Glomerular endothelial cell (primary cell): ENCODE data around the gene RFC4. TPM values are rescaled to one million over a fixed set of nuclear protein-coding genes. Genes with fewer than 3 reads are reported as not detected.
A peak's percentile ranks its signal among the peaks of the same experiment; 100 is the strongest.

ENCODE experiments used
- DNase-seq: peaks from one replicate; pipeline ENCODE4 v3.0.0-alpha.2; 2011; ENCODE audit warnings: low read depth, low spot score; ENCODE audit errors: extremely low read depth
- total RNA-seq: library from RNA; depleted of rRNA; stranded (reverse); fragments of >200 nt; gene quantifications from 2 replicates; pipeline ENCODE4 v1.2.3, GENCODE V29; 2015

RFC4 gene
- total RNA-seq, 1 donor from 2014 or later = 15.4 TPM

DNA sequence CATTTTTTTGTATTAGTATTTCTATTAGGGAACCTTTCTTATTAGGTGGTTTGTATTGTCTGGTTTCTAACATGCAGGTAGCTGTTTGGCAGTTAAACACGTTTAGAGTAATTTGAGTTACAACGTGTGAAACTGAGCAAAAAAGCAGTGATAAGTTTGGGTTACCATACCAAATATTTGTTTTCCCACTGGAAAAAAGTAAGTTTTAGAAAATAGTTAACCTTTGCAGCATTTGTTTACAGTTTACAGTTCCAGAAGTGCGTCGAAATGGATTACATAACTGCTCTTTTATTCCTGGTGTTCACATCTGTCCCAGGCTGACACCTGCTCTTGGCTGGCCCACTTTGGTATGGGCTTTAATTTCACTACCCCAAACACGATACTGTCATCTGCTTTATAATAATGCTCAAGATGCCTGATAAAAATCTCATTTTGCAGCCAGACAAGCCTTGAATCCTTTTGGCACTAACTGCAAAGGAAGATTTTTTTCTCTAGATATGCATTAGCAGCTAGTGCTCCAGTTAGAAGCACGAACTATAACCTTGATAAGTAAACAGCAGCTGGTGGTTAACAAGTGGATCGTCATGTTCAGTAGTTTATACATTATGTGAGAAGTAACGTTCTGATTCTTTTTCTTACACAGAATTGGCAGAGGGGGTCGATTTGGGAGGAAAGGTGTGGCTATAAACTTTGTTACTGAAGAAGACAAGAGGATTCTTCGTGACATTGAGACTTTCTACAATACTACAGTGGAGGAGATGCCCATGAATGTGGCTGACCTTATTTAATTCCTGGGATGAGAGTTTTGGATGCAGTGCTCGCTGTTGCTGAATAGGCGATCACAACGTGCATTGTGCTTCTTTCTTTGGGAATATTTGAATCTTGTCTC is 17.6 kb downstream of the RFC4 start:
- DNase-seq = no peak

DNA sequence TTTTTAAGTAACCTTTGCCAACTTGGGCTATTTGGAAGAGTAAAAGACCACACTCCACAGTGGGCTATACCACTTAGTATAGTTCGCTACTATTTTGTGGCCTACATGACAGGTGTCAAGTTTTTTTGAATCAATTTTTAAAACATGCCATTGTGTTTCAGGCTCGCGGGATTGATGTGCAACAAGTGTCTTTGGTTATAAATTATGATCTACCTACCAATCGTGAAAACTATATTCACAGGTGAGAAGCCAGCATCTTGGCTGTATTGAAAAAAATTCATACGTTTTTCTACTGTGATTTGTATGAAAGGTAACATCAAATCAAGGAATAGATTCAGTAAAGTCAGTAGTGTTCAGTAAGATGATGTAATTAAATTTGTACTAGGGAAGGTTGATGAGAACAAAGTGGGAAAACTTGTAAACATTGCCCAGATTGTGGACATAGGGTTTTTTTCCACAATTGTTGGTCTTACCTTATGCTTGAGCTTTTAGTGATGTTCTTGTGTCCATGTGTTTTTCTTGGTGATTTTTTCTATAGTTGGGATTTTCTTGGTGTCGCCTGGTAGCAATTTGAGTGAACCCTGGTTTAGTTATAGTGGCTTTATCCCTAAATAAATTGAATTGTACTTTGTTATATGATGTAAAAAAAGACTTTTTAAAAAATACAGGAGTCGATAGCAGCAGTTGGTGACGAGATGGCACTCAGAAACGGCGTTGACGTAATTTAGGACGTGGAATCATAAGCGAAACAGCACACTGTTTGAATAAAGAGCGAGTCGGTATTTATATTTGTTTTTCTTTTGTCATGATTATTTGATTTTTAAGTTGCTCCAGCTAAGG is 18.4 kb downstream of the RFC4 start:
- no peak for DNase-seq

DNA sequence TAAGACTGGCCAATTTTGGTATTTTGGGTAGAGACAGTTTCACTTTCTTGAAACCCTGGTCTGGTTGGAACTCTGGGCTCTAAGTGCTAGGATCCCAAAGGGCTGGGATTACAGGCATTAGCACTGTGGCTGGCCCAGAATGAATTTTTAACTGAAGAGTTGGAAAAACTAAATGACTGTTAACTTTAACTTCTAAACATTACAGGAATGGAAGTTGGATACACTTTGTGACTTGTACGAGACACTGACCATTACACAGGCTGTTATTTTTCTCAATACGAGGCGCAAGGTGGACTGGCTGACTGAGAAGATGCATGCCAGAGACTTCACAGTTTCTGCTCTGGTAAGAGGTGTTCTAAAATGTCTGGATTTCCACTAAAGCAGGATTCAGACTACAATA is 19.4 kb downstream of the RFC4 start:
- no peak for DNase-seq

DNA sequence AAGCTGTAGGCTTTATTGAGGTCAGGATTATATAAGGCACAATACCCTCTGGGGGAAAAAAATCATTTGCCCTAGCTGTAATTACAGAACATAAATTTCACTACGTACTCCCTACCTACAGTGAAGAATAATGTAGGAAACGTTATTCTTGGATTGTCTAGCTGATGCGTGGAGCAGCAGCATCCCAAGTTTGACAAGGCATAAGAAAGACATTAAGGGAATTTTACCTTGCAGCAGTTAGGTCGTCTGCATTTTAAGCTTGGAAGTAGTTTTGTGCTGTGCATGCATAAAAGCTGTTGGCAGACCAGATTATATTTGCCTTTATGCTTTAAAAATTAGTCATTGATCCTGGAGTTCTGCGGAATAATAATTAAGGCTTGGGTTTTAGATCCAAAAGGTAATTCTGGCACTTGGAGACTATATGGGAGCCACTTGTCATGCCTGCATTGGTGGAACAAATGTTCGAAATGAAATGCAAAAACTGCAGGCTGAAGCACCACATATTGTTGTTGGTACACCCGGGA is 20.7 kb downstream of the RFC4 start:
- no peak for DNase-seq

DNA sequence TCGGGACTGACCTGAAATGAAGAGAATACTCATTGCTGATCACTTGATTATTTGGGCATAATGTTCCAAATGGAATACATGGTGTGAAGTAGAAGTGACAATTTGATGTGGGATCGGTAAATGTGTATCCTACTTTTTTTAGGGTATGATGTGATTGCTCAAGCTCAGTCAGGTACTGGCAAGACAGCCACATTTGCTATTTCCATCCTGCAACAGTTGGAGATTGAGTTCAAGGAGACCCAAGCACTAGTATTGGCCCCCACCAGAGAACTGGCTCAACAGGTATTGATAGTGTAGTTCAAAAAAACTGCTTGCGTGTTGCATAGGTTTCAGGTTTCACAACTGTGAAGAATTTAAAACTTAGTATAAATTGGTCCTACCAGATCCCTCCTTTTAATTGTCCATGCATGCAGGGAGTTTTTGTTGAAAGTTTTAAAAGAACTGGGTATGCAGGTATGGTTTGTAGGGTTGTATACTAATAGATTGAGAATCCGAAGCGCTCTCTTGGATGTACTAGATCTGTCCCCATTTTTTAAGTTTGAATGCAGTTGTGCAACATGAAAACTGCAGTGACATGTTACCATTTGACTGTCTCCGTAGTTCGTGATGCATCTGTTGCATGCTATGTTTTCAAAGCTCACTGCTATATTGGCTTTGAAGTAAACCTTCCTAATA is 21.3 kb downstream of the RFC4 start:
- no peak for DNase-seq

DNA sequence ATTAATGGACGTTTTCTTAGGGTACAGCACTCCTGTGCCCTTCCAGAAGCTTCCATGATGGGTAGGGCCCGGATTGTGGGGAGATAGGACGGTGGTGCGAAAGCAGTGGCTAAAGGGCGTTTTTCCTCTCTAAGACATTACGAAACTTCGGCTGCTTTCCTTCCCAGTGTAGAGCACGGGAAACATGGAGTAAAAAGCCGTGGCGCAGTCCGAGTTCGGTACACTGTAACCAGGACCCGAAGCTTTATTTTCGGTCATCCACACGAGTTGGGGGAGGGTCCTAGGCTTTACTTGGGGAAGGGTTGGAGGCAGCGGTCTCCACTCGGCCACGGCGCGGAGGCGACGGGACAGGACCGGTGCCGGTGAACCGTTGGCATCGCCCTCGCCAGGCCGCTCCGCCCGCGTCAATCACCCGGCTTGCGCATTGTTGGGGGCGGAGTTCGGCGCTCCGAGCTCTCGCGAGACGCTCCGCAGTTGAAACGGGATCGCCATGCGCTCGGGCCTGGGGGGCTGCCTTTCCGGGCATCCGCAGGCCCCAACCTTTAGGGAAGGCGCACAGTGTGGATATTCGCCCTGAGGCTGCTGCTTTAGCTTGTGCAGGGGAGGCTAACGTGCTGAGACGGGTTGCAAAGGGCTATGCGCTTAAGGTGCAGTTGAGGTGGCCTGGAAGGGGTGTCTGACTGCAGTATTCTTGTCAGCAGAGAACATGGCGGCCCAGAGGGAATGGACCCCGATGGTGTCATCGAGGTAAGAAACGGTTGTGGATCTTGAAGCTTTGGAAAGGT is 22.4 kb downstream of the RFC4 start:
- DNase-seq = no peak

DNA sequence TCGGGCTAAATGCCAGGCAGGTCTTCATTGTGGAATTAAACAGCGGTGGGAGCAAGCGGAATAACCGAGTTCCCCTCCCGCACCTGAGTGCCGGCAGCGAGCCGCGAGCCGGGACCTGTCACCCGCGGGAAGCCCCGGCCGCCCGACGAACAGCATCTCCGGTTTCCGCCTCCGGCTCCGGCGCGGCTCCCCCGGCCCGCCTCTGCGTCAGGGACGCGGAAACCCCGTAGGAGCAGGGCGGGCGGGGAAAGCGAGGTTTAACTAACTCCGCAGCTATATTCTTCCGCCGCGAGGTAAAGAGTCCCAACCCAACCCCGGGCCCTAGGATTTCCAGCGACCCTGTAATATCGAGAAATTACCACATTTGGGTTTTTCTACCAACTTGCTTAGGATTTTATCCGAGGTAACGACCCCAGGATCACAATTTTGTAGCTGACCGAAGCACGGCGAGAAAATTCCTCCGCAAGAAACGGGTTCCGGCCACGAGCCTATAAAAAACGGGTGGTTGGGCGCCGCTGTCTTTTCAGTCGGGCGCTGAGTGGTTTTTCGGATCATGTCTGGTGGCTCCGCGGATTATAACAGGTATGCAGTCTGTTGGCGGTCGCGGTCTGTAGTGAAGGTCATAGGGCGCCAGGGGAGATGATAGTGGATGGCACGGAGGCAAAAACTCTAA is 23.1 kb downstream of the RFC4 start, which contains the start of gene EIF4A2:
EIF4A2 (plus strand) TSS at position 520 of the 673 bp plus-strand sequence; CDS start at position 554, 34 bp downstream.
- peak; percentile 75 for DNase-seq

DNA sequence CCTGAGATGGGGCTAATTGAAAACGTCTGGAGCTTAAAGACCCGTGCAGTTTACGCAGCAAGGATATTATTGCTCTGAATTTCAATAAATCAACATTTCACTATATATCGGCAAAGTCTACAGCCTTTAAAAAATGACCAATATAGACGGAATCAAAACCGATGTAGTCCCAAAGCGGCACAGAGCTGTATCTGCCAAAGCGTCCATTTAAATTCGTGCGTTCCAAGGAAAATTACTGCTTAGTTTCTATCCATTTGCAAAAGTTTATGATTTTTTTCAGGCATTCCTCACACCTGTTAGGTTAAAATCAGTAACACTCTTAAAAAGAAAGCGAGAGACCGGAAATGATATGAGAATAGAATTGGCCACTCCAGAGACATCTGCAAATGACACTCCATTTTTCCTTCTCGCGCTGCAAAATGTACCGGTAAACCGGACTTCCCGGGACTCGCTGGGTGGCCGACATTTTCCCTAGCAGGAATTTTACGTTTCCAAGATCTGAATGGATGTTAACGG is 23.7 kb downstream of the RFC4 start:
- no peak for DNase-seq

DNA sequence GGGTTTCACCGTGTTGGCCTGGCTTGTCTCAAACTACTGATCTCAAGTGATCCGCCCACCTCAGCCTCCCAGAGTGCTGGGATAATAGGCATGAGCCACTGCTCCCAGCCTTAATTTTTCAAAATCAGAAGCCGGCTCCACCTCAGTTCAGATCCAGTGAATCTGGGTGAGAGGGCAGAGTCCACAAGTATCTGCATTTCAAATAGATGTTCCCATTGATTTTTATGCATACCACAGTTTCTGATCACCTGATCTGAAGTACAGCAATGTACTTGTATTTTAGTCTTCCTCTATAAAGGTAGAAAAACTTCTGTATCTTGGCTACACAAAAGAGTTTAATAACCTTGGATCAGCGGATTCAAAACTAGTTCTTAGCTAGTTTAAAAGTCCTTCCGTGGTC is 27.1 kb downstream of the RFC4 start:
- DNase-seq = no peak

DNA sequence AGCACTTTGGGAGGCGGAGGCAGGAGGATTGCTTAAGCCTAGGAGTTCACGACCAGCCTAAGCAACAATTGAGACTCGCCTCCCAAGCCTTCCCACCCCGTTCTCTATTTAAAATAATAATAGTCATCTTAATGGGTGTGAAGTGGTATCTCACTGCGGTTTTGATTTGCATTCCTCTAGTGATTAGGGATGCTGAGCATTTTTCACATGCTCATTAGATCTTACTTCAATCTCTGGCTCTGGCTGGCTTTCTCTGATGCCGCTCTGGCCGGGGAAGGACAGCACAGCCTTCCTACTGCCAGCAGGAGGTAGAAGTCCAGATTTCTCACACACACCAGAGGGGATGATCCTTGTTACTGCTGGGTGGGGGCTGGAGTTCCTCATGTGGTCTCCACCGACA is 30.3 kb downstream of the RFC4 start:
- no peak for DNase-seq

DNA sequence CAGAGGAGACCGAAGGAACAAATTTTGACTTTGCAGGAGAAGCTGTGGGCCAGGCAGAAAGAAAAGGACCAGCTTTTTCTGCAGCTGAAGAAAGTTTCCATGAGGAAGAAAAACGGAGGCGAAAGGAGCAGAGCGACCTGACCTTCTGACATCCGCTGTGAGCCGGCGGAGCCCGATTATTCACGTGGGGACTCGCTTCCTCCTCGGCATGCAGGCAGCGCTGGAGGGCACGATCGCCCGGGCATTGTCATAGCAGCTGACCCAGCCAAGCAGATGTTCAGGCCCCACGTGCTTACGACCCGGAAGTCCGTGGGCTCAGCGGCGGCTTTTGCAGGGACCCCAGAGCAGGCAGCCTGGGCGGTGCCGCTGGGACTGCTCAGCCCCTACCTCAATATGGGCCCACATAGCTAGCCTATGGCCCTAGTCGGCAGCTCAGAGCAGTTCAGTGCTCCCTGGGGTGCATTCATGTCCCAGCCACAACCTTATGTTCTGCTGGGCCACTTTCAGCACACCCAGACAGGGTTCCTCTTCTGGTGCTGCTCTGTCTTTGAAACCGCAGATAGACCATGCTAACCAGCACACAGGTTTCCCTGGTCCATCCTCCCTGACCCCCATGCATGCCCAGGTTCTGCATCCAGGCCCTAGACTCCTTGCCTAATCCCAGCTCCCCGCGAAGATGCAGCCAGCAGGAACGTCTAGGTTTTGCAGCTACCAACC is 33.4 kb downstream of the RFC4 start:
- no peak for DNase-seq

DNA sequence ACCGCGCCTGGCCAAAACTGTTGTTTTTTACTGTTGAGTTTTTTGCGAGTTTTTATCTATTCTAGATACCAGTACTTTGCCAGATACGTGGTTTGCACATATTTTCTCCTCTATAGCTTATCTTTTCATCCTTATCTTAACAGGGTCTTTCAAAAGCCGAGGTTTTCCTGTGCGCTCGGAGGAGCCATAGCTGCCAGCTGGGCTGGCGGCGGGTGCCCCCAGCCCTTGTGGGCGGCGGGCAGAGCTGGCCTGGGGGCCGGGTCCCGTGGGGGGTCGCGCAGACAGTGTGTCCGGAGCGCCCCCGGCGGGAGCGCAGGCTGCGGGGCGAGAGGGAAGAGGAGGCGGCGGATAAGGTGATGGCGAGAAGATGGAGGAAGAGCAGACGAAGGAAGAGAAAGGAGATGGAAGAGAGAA is 34.0 kb downstream of the RFC4 start:
- no peak for DNase-seq

DNA sequence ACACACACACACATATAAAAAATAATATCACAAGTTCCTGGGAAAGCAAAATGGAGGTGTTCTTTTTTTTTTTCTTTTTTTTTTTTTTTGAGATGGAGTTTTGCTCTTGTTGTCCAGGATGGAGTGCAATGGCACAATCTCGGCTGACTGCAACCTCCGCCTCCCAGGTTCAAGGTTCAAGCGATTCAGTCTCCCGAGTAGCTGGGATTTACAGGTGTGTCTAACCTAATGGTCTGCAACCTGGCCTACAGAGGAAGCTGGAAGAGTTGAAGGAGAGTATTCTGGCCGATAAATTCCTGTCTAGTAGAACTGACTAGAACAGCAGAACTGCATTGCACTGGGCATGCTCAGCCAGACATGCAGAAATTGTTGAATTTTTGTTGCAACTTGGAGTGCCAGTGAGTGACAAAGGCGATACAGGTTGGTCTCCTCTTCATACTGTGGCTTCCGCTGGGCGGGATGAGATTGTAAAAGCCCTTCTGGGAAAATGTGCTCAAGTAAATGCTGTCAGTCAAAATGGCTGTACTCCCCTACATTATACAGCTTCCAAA is 45.3 kb downstream of the RFC4 start:
- DNase-seq = no peak

DNA sequence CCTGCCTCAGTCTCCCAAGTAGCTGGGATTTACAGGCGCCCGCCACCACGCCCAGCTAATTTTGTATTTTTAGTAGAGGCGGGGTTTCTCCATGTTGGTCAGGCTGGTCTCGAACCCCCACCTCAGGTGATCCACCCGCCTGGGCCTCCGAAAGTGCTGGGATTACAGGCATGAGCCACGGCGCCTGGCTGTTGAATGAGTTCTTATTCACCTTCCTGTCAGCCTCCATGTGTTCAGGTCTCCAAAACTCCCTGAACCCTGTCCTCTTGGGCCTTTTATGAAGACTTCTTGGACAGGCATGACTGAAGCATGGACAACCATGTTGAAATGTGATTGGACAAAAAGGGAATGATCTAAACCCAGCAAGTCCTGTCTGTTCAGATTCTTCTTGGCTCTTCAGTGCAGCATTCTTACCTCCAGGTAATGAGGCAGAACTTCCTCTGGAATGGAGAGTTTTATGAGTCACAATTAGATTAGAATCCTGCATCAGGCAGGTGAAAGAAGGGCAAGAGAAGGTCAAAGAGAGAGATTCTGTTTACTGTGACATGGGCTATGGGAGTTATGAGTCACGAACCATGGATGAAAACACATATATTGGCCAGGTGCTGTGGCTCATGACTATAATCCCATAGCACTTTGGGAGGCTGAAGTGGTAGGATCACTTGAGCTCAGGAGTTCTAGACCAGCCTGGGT is 46.0 kb downstream of the RFC4 start:
- DNase-seq = no peak

DNA sequence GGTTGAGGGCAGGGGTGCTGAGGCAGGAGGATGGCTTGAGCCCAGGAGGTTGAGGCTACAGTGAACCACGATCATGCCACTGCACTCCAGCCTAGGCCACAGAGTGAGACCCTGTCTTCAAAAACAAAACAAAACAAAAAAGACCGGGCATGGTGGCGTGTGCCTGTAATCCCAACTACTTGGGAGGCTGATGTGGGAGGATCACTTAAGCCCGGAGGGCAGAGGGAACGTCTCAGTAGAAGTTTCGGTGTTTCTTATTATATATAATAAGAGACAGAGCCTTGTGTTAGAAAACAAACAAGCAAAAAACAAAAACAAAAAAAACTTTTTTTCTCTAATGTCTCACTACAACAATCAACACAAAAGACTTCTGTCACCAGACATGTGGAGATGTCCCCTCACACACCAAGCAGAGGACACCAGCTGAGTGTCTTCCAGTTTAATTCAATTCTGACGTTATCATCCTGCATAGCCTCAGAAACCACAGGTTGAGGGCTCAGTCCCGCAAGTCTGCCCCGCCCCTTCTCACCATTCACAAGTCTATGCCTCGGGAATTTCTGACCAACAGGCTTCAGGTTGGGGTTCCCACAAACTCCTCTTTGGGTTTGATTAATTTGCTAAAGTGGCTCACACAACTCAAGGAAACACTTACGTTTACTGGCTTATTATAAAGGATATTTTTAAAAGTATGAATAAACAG is 46.9 kb downstream of the RFC4 start:
- DNase-seq = no peak

DNA sequence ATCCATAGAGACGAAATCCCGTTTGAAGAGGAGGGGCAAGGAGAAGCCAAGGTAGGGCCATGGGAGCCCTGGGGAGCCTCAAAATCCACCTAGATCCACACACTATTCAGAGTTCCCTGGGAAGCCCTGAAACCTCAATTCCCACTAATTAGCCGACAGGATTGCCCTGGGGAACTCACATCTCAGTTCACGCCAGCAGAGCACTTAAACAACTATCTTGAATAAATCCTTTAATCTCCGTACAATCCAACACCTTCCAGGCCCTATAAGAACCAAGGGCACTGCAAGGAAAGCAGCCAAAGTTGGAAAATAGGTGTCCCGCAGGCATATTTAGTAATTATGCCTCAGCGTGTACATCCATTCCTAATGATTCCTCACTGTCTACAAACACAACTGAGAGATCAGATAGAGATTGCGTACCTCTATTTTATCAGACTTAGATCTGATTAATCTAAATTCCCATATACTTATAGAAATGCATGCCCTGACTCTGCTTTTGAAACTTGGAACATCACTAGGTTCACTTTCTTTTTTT is 48.5 kb downstream of the RFC4 start:
- DNase-seq = no peak

DNA sequence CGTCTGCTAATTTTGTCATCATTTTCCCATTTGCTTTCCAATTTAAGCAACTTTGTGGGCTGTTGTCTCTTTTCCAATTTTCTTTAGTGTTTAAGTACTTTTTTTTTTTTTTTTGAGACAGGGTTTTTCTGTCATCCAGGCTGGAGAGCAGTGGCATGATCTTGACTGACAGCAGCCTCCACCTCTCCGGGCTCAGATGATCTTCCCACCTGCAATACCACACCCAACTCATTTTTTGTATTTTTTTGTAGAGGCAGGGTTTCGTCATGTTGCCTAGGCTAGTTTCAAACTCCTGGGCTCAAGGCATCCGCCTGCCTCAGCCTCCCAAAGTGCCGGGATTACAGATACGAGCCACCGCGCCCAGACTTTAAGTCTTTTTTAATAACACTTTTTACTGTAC is 49.1 kb downstream of the RFC4 start:
- DNase-seq = no peak
